GM23338 (cell line): ENCODE results near the gene HOXD4. TPM values are rescaled to one million over a fixed set of nuclear protein-coding genes. Genes with fewer than 3 reads are reported as not detected.

Source experiments
- ATAC-seq: fragments of 200-7000 bp; cut with Tn5 transposase; 3 replicates; pipeline ENCODE4 v1.9.1; 2020
- DNase-seq: peaks from one replicate; pipeline ENCODE4 v3.0.0-alpha.2; 2015; ENCODE audit warnings: low spot score
- H2AFZ ChIP-seq: fragments of 200-600 bp; sonication (generic); 2 replicates; pipeline ENCODE4 v1.8.0; 2016; ENCODE audit warnings: antibody characterized with exemption, mild to moderate bottlenecking, moderate library complexity
- H3F3A ChIP-seq: fragments of 200-600 bp; sonication (generic); replicated peaks from 2 replicates; pipeline ENCODE4 v1.8.0; 2017; ENCODE audit warnings: antibody characterized with exemption, mixed run types, low read depth
- H3K27ac ChIP-seq: fragments of 200-600 bp; sonication (generic); 2 replicates; pipeline ENCODE4 v1.6.1; 2016; ENCODE audit warnings: low read depth
- H3K27me3 ChIP-seq: fragments of 200-600 bp; sonication (generic); 2 replicates; pipeline ENCODE4 v1.8.0; 2016; ENCODE audit warnings: mild to moderate bottlenecking, mixed run types, moderate library complexity; ENCODE audit not compliant: insufficient read depth
- H3K36me3 ChIP-seq: fragments of 200-600 bp; sonication (generic); 2 replicates; pipeline ENCODE4 v1.8.0; 2016; ENCODE audit warnings: mild to moderate bottlenecking; ENCODE audit not compliant: insufficient read depth
- H3K4me1 ChIP-seq: fragments of 200-600 bp; sonication (generic); 2 replicates; pipeline ENCODE4 v1.8.0; 2016; ENCODE audit warnings: mild to moderate bottlenecking, moderate library complexity; ENCODE audit not compliant: insufficient read depth
- H3K4me2 ChIP-seq: fragments of 200-600 bp; sonication (generic); 2 replicates; pipeline ENCODE4 v1.7.1; 2017; ENCODE audit warnings: mixed run types
- H3K4me3 ChIP-seq: fragments of 200-600 bp; sonication (generic); 2 replicates; pipeline ENCODE4 v1.6.1; 2016; ENCODE audit warnings: mixed run types
- H3K79me2 ChIP-seq: fragments of 200-600 bp; sonication (generic); replicated peaks from 2 replicates; pipeline ENCODE4 v1.8.0; 2017; ENCODE audit warnings: mild to moderate bottlenecking; ENCODE audit not compliant: insufficient read depth
- H3K9me2 ChIP-seq: fragments of 200-600 bp; sonication (generic); 2 replicates; pipeline ENCODE4 v1.8.0; 2017; ENCODE audit not compliant: insufficient read depth
- H4K20me1 ChIP-seq: fragments of 200-600 bp; sonication (generic); replicated peaks from 2 replicates; pipeline ENCODE4 v1.8.0; 2017; ENCODE audit warnings: mild to moderate bottlenecking; ENCODE audit not compliant: insufficient read depth
- H3K27ac Mint-ChIP-seq: 2 replicates; pipeline ENCODE4 v1.8.0; 2020; ENCODE audit warnings: inconsistent platforms, mild to moderate bottlenecking, moderate library complexity, mixed read lengths
- H3K27me3 Mint-ChIP-seq: 3 replicates; pipeline ENCODE4 v1.8.0; 2022; ENCODE audit warnings: low read depth, mild to moderate bottlenecking, moderate library complexity, mixed read lengths, inconsistent platforms; ENCODE audit not compliant: insufficient read depth, poor library complexity
- H3K36me3 Mint-ChIP-seq: 3 replicates; pipeline ENCODE4 v1.8.0; 2021; ENCODE audit warnings: low read depth, mild to moderate bottlenecking, inconsistent platforms, moderate library complexity, mixed read lengths
- H3K4me1 Mint-ChIP-seq: 3 replicates; pipeline ENCODE4 v1.8.0; 2020; ENCODE audit warnings: mild to moderate bottlenecking, inconsistent platforms, mixed read lengths
- H3K4me3 Mint-ChIP-seq: 3 replicates; pipeline ENCODE4 v1.8.0; 2021; ENCODE audit warnings: moderate library complexity, mild to moderate bottlenecking, inconsistent platforms, mixed read lengths
- H3K9me3 Mint-ChIP-seq: 3 replicates; pipeline ENCODE4 v1.8.0; 2020; ENCODE audit warnings: moderate library complexity, mild to moderate bottlenecking, inconsistent platforms, mixed read lengths
- CREB1 ChIP-seq: fragments of 250-450 bp; sonication (Bioruptor Pico); IDR thresholded peaks from 2 replicates; pipeline ENCODE4 v1.5.0; 2020; ENCODE audit warnings: low read depth, mild to moderate bottlenecking, moderate library complexity
- CTCF ChIP-seq, 2 experiments: fragments of 200-600 bp in 1 of 2; sonication (generic) in 1 of 2; conservative IDR thresholded peaks; 2 replicates each; pipeline versions ENCODE4 v1.5.1 to v1.6.1; 2016 to 2017; ENCODE audit warnings: antibody characterized with exemption in 2 of 2, low read depth in 2 of 2, mild to moderate bottlenecking in 2 of 2, moderate library complexity in 1 of 2
- ETS1 ChIP-seq: IDR thresholded peaks from 2 replicates; pipeline ENCODE4 v1.6.1; 2016; ENCODE audit warnings: antibody characterized with exemption
- EZH2 ChIP-seq: fragments of 200-600 bp; sonication (generic); IDR thresholded peaks from one replicate; pipeline ENCODE4 v1.8.0; 2017; ENCODE audit warnings: antibody characterized with exemption, mild to moderate bottlenecking, low read depth; ENCODE audit not compliant: unreplicated experiment
- EZH2phosphoT487 ChIP-seq: fragments of 200-600 bp; sonication (generic); IDR thresholded peaks from one replicate; pipeline ENCODE4 v1.8.1; 2018; ENCODE audit warnings: antibody characterized with exemption; ENCODE audit not compliant: unreplicated experiment
- JUNB ChIP-seq: IDR thresholded peaks from one replicate; pipeline ENCODE4 v1.6.1; 2016; ENCODE audit warnings: antibody characterized with exemption; ENCODE audit not compliant: unreplicated experiment
- NANOG ChIP-seq: IDR thresholded peaks from 2 replicates; pipeline ENCODE4 v1.6.1; 2016; ENCODE audit warnings: antibody characterized with exemption, borderline replicate concordance
- POLR2AphosphoS5 ChIP-seq: IDR thresholded peaks from 2 replicates; pipeline ENCODE4 v1.6.1; 2016; ENCODE audit warnings: antibody characterized with exemption, low read depth
- STAT1 ChIP-seq: IDR thresholded peaks from one replicate; pipeline ENCODE4 v1.6.1; 2016; ENCODE audit warnings: antibody characterized with exemption; ENCODE audit not compliant: unreplicated experiment
- ZNF114 ChIP-seq: fragments of 250-450 bp; sonication (Bioruptor Pico); IDR thresholded peaks from 2 replicates; pipeline ENCODE4 v1.5.0; 2020; ENCODE audit warnings: mild to moderate bottlenecking, moderate library complexity
- ZNF331 ChIP-seq: fragments of 250-450 bp; sonication (Bioruptor Pico); IDR thresholded peaks from 2 replicates; pipeline ENCODE4 v1.5.0; 2020; ENCODE audit warnings: low read depth, mild to moderate bottlenecking, moderate library complexity
- ZNF462 ChIP-seq: fragments of 250-450 bp; sonication (Bioruptor Pico); IDR thresholded peaks from 2 replicates; pipeline ENCODE4 v1.5.0; 2020; ENCODE audit warnings: mild to moderate bottlenecking, moderate library complexity
- polyA plus RNA-seq: library from polyadenylated mRNA; unstranded; fragments of >200 nt; fragmentation: Nextera tagmentation; extraction: Ambion mirVana; gene quantifications from 2 replicates; pipeline ENCODE4 v1.2.1, GENCODE V29; 2016
- total RNA-seq: library from RNA; depleted of rRNA; stranded (reverse); fragments of >200 nt; shearing (Covaris generic); gene quantifications from 2 replicates; pipeline ENCODE4 v1.2.3, GENCODE V29; 2014

Gene HOXD4
- total and polyA plus RNA-seq, 2 experiments from 2014 or later = not detected

GRCh38 chr2:176172007-176172894 is 20.9 kb downstream of the HOXD4 start:
- Mint-ChIP-seq H3K27me3 (peaks cover 100% of the 10 kb centered on the region), H3K4me1 (peaks cover 44% of the 10 kb centered on the region), H3K27ac (no peak overlapping the region), H3K4me3 (peak overlapping the region; percentile 71), H3K36me3 (no peaks in the 10 kb centered on the region), H3K9me3 (peaks cover 2% of the 10 kb centered on the region; the same call in 2 of the 3 replicates)
- H3K4me3 ChIP-seq = peak overlapping the region; percentile 49
- peaks cover 45% of the 10 kb centered on the region for H4K20me1 ChIP-seq
- DNase-seq (peak; percentile 56), ATAC-seq (peak; percentile 6)
- no peak overlapping the region for H3K27ac ChIP-seq
- peaks cover 100% of the 10 kb centered on the region for H3K27me3 ChIP-seq
- peak overlapping the region; percentile 93 for H2AFZ ChIP-seq
- peaks cover 27% of the 10 kb centered on the region for H3F3A ChIP-seq
- TF ChIP-seq CTCF (conservative IDR thresholded peaks at IDR 0.05; ENCODE audit: low read depth in 2 of 2) (no peak), ZNF462 (CRISPR knock-in tag) (no peak), ZNF114 (CRISPR knock-in tag) (no peak), ZNF331 (CRISPR knock-in tag) (no peak), EZH2 (peak; percentile 97), NANOG (no peak), STAT1 (no peak), POLR2AphosphoS5 (no peak), JUNB (no peak), CREB1 (CRISPR knock-in tag) (no peak), ETS1 (no peak), EZH2phosphoT487 (peak; percentile 92)
- no peaks in the 10 kb centered on the region for H3K9me2 ChIP-seq
- peaks cover 44% of the 10 kb centered on the region for H3K4me1 ChIP-seq
- peak overlapping the region; percentile 75 for H3K4me2 ChIP-seq
- no peaks in the 10 kb centered on the region for H3K79me2 ChIP-seq
- H3K36me3 ChIP-seq = no peaks in the 10 kb centered on the region; the same call in 1 of the 2 replicates
